Cardiac muscle cell (in vitro differentiated cells and primary cell): Measurements from ENCODE around the gene SALL1. TPM values are rescaled to one million over a fixed set of nuclear protein-coding genes. Genes with fewer than 3 reads are reported as not detected.

ENCODE experiments used
- DNase-seq, 2 donors: peaks; one replicate each; pipeline versions ENCODE4 v3.0.0 to v3.0.0-alpha.2; 2010 to 2017; ENCODE audit warnings: low read depth in 1 of 2, low spot score in 1 of 2
- H3K27ac ChIP-seq: fragments of 200-600 bp; sonication (generic); 2 replicates; pipeline ENCODE4 v1.5.1; 2016
- H3K27me3 ChIP-seq: fragments of 200-600 bp; sonication (generic); 2 replicates; pipeline ENCODE4 v1.6.0; 2016; ENCODE audit warnings: control low read depth
- H3K36me3 ChIP-seq: fragments of 200-600 bp; sonication (generic); 2 replicates; pipeline ENCODE4 v1.5.1; 2016; ENCODE audit warnings: control low read depth
- H3K4me1 ChIP-seq: fragments of 200-600 bp; sonication (generic); 2 replicates; pipeline ENCODE4 v1.8.1; 2017; ENCODE audit warnings: low read depth, mild to moderate bottlenecking, mixed run types
- H3K4me3 ChIP-seq: fragments of 200-600 bp; sonication (generic); 2 replicates; pipeline ENCODE4 v1.5.1; 2016; ENCODE audit warnings: mild to moderate bottlenecking
- H3K9me3 ChIP-seq: fragments of 200-600 bp; sonication (generic); 2 replicates; pipeline ENCODE4 v1.5.1; 2017; ENCODE audit warnings: low read depth, mild to moderate bottlenecking, control low read depth
- polyA plus RNA-seq: library from polyadenylated mRNA; unstranded; fragments of >200 nt; fragmentation: Nextera tagmentation; extraction: Ambion mirVana; gene quantifications from 2 replicates; pipeline ENCODE4 v1.2.1, GENCODE V29; 2016
- total RNA-seq: library from RNA; depleted of rRNA; stranded (reverse); fragments of >200 nt; gene quantifications from 2 replicates; pipeline ENCODE4 v1.2.3, GENCODE V29; 2016
- TF ChIP-seq, protein P1 (sequence below): IDR thresholded peaks from 2 replicates; pipeline ENCODE4 v1.5.1; 2012; ENCODE audit warnings: low read depth, mild to moderate bottlenecking, low read length

The SALL1 gene
- total and polyA plus RNA-seq, 2 experiments from 2014 or later, result 4.2 to 16.7 TPM

DNA sequence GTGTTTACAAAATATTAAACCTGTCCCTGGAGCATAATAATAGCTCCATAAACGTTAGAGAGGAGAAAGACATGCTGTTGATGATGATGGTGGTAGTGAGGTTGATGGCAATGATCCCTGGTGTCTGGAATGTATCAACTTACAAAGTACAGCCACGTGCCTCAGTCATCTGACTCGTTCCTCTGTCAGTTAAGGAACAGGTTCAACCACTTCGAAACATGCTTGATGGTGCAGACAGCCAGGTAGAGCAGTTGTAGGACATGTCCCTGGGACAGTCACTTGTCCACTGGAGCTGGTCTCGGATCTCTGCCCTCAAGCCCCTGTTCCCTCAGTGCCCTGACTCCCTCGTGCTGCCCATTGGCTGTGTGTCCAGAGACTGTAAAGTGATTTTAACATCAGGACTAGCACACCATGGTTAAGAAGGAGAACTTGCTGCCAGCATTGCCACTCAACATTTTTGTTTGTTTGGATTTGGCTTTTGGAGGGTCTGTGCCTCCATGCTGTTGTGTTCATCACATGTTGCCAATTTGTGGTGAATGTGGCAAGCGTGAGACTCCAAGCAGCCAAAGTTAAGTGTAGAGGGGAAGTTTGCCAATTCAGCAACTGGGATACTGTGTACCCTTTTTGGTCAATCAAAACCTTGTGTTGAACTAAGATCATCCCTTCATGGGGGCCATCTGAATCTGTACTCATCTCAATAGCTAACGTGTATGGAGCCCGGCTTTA lies 16.3 kb upstream of the SALL1 start:
- no peak for DNase-seq
- Histone ChIP-seq H3K27ac (no peak overlapping the region), H3K4me3 (no peak overlapping the region), H3K27me3 (no peaks in the 10 kb centered on the region), H3K36me3 (no peaks in the 10 kb centered on the region), H3K9me3 (no peaks in the 10 kb centered on the region), H3K4me1 (no peaks in the 10 kb centered on the region)
- TF ChIP-seq, protein P1, sequence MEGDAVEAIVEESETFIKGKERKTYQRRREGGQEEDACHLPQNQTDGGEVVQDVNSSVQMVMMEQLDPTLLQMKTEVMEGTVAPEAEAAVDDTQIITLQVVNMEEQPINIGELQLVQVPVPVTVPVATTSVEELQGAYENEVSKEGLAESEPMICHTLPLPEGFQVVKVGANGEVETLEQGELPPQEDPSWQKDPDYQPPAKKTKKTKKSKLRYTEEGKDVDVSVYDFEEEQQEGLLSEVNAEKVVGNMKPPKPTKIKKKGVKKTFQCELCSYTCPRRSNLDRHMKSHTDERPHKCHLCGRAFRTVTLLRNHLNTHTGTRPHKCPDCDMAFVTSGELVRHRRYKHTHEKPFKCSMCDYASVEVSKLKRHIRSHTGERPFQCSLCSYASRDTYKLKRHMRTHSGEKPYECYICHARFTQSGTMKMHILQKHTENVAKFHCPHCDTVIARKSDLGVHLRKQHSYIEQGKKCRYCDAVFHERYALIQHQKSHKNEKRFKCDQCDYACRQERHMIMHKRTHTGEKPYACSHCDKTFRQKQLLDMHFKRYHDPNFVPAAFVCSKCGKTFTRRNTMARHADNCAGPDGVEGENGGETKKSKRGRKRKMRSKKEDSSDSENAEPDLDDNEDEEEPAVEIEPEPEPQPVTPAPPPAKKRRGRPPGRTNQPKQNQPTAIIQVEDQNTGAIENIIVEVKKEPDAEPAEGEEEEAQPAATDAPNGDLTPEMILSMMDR, result no peak

DNA sequence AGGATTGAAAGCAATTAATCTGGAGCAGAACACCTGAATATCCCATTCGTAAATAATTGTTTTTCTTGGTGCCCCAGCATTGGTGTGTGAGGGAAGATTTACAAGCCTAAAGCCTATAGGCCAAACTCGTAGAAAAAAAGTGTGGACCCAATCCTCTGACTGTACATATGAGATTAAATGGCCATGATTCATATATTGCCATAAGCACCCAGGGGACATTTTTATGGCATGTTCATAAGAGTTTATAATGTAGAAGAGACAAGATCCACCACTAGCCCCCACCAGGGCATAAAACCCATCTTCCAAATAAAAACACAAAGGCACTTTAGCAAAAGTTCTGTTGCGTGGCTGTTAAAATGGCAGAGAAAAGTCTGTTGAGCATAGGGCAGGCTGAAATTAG lies 15.5 kb upstream of the SALL1 start:
- H3K27ac ChIP-seq, result no peak overlapping the region
- TF ChIP-seq, protein P1, result no peak
- H3K27me3 ChIP-seq, result no peaks in the 10 kb centered on the region
- H3K36me3 ChIP-seq, result no peaks in the 10 kb centered on the region
- DNase-seq, result no peak
- H3K4me3 ChIP-seq, result no peak overlapping the region
- no peaks in the 10 kb centered on the region for H3K9me3 ChIP-seq
- no peaks in the 10 kb centered on the region for H3K4me1 ChIP-seq

DNA sequence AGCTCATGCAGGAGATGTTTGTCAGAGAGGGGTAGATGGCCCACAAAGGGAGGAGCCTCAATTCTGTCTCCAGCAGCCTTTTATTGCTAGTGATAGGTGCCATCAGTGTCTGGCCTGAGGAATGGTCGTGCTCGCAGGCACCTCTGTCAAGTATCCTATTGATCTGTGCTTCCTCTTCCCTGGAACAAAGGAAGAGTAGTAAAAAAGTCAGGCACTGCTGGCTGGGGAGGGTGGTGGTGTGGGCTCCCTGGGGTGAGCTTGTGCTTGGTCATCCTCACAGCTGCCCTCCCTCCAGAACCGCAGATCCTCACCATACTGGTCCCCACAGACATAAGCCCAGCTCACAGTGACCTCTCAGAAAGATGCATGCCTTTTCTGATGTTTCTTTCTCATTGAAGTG lies 15.0 kb upstream of the SALL1 start:
- no peak overlapping the region for H3K4me3 ChIP-seq
- no peak for DNase-seq
- no peaks in the 10 kb centered on the region for H3K27me3 ChIP-seq
- no peaks in the 10 kb centered on the region for H3K36me3 ChIP-seq
- H3K4me1 ChIP-seq, result no peaks in the 10 kb centered on the region
- H3K27ac ChIP-seq, result no peak overlapping the region
- TF ChIP-seq, protein P1, result no peak
- H3K9me3 ChIP-seq, result no peaks in the 10 kb centered on the region

DNA sequence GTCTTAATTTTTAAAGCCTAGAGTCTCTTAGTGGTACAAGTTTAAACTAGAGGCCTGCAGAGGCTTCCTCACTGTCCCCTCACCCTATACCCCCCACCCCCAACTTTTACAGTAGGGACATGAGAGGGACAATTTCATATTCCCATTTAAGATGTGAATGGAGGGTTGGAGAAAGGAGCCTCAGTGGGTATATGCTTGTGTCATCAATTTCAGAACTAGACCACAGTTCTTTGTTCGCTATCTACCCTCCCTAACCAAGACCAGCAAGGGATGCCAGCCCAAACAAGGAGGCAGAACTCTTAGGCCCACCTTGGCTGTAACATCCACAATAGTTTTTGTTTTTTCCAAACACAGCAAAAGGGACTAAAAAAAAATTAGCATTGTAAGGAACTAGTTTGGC lies 14.0 kb upstream of the SALL1 start:
- Histone ChIP-seq H3K27ac (no peak overlapping the region), H3K36me3 (no peaks in the 10 kb centered on the region), H3K9me3 (no peaks in the 10 kb centered on the region), H3K4me3 (no peak overlapping the region), H3K27me3 (no peaks in the 10 kb centered on the region), H3K4me1 (no peaks in the 10 kb centered on the region)
- DNase-seq, result no peak
- TF ChIP-seq, protein P1, result no peak

DNA sequence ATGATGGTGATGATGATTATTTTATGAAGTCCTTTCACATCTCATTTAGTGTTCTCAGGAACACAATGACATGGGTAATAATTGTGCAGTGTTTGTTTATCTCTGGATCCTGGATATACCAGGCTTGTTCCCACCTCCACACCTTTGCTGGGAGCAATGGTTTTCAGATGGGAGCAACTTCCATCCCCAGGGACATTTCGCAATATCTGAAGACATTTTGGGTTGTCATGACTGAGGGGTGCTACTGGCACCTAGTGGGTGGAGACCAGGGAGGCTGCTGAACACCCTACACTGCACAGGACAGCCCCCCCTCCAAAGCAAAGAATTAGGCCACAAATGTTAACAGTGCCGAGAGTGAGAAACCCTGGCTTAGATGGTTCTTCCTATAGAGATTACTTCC lies 13.5 kb upstream of the SALL1 start:
- Histone ChIP-seq H3K9me3 (no peaks in the 10 kb centered on the region), H3K4me3 (no peak overlapping the region), H3K4me1 (no peaks in the 10 kb centered on the region), H3K36me3 (no peaks in the 10 kb centered on the region), H3K27me3 (no peaks in the 10 kb centered on the region), H3K27ac (no peak overlapping the region)
- no peak for DNase-seq
- TF ChIP-seq, protein P1, result no peak
